Mucosa of descending colon (tissue), 3 donors: ENCODE data around the gene LYVE1. TPM values are rescaled to one million over a fixed set of nuclear protein-coding genes. Genes with fewer than 3 reads are reported as not detected.

Experiments
- ATAC-seq: fragments of 200-7000 bp; cut with Tn5 transposase; one replicate; pipeline ENCODE4 v1.9.1; 2020; ENCODE audit warnings: mild to moderate bottlenecking, moderate library complexity
- DNase-seq, 3 donors: peaks; one replicate each; pipeline ENCODE4 v3.0.0-alpha.2; 2020
- H3K36me3 ChIP-seq: fragments of 200-600 bp; one replicate; pipeline ENCODE4 v1.8.0; 2021; ENCODE audit warnings: low read depth, mild to moderate bottlenecking
- H3K4me1 ChIP-seq: fragments of 200-600 bp; one replicate; pipeline ENCODE4 v1.8.0; 2021; ENCODE audit warnings: low read depth, mild to moderate bottlenecking
- H3K4me3 ChIP-seq: fragments of 200-600 bp; one replicate; pipeline ENCODE4 v1.8.0; 2021; ENCODE audit warnings: mild to moderate bottlenecking
- H3K9me3 ChIP-seq: fragments of 200-600 bp; one replicate; pipeline ENCODE4 v1.8.0; 2021; ENCODE audit warnings: mild to moderate bottlenecking
- CTCF ChIP-seq: fragments of 200-600 bp; IDR thresholded peaks from one replicate; pipeline ENCODE4 v1.8.0; 2022; ENCODE audit warnings: antibody characterized with exemption, mild to moderate bottlenecking
- intact Hi-C, 2 donors: fragments of 100-400 bp; cut with DNase I in 1 of 2; cut with micrococcal nuclease in 1 of 2; formaldehyde crosslinking; loops; one replicate each; pipeline versions ENCODE4 v1.11.0 to v1.11.1; 2022; cut with DNase I, micrococcal nuclease
- total RNA-seq, 3 donors: library from RNA; stranded (reverse); fragmentation: NEBNext Ultra II Directional in 2 of 3; extraction: Animal tissue kit (Norgen Biotek cat#: 25700) in 2 of 3; gene quantifications; one replicate each; pipeline versions ENCODE4 v1.2.1 to v1.2.4, GENCODE V29; 2021 to 2023
- donor health status: DM: no; HTN: no; CAD: no; lungs with moderate emphysema.
- donor health status: DM: no; HTN: no; CAD: no.
- donor health status: DM: no; HTN: yes; CAD: no.

Gene LYVE1
- total RNA-seq, 3 donors from 2014 or later = 14.4 to 137 (median 43.4) TPM

DNA sequence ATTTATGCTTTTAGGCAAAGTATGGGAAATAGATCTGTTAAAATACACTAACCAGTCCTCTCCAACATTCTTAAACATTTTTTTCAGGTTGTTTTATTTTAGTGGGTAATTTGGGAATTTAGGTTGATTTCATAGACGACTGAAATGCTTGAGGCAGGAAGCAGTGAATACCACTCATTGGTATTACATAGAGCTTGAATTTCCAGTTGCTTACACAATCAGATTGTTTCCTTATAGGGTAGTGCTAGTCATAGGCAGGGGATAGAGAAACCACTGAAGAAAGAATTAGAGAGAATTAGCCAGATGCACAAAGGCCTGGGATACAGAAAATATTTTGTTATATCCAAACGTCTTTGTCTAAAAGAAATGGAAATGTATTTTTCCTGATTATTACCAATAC is 23.9 kb upstream of the LYVE1 start:
- intact Hi-C loops = no loop called here
- ATAC-seq (peak; percentile 59), DNase-seq (no peak)
- H3K36me3 ChIP-seq = no peaks in the 10 kb centered on the region
- H3K9me3 ChIP-seq = no peaks in the 10 kb centered on the region
- TF ChIP-seq CTCF = no peak
- H3K4me3 ChIP-seq = no peak overlapping the region
- H3K4me1 ChIP-seq = no peaks in the 10 kb centered on the region

- no peak for DNase-seq
- no peak for TF ChIP-seq CTCF
- ATAC-seq = no peak
- intact Hi-C loops = no loop called here
- Histone ChIP-seq H3K4me3 (no peak overlapping the region), H3K36me3 (no peaks in the 10 kb centered on the region), H3K4me1 (no peaks in the 10 kb centered on the region), H3K9me3 (no peaks in the 10 kb centered on the region)
Observed at GRCh38 chr11:10591741-10592140, 23.3 kb upstream of the LYVE1 start.

- TF ChIP-seq CTCF = no peak
- no peak overlapping the region for H3K4me3 ChIP-seq
- no peaks in the 10 kb centered on the region for H3K4me1 ChIP-seq
- H3K9me3 ChIP-seq = no peaks in the 10 kb centered on the region
- no peak for DNase-seq
- H3K36me3 ChIP-seq = no peaks in the 10 kb centered on the region
- ATAC-seq = no peak
- intact Hi-C loops = no loop called here
Observed at GRCh38 chr11:10590218-10590915, 21.9 kb upstream of the LYVE1 start.

- no peak for TF ChIP-seq CTCF
- intact Hi-C loops = no loop called here
- Histone ChIP-seq H3K9me3 (no peaks in the 10 kb centered on the region), H3K4me3 (no peak overlapping the region), H3K36me3 (no peaks in the 10 kb centered on the region), H3K4me1 (no peaks in the 10 kb centered on the region)
- DNase-seq (no peak), ATAC-seq (no peak)
Observed at GRCh38 chr11:10588904-10589303, 20.4 kb upstream of the LYVE1 start.

- no peak for DNase-seq
Observed at GRCh38 chr11:10587995-10588394, 19.5 kb upstream of the LYVE1 start.

More at GRCh38 chr11:10587995-10588394, 19.5 kb upstream of the LYVE1 start:
- H3K36me3 ChIP-seq = no peaks in the 10 kb centered on the region
- intact Hi-C loops = no loop called here
- no peaks in the 10 kb centered on the region for H3K9me3 ChIP-seq
- no peaks in the 10 kb centered on the region for H3K4me1 ChIP-seq
- no peak for ATAC-seq
- no peak for TF ChIP-seq CTCF
- H3K4me3 ChIP-seq = no peak overlapping the region
